AG20443 (cell line): ENCODE results near the gene ZFAND3.
A peak's percentile ranks its signal among the peaks of the same experiment; 100 is the strongest.
"Not testable (repeated sequence)": the region's sequence is repeated elsewhere in the genome, so short reads cannot be mapped to it uniquely, and the experiment has no call there.

Experiments
- DNase-seq: peaks from one replicate; pipeline ENCODE4 v3.0.0; 2012; ENCODE audit warnings: low spot score, mixed read lengths

The ZFAND3 gene

DNA sequence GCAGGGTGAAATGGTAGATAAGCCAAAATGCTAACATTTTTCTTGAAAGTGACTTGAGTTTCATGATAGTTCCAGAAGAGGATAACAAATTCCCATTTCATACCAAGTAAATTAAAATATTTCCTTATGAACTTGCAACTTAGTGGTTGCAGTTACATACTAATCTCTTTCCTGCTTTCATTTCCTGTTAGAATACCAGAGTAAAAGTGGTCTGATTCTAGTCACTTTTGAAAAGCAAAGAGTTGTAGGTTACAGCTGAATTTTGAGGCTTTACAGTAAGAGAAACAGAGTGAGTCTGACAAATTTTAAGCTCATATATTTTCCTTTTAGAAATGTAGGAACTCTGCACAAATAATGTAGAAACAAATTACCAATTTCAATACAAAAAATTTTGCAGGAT lies 117.4 kb downstream of the ZFAND3 start:
- DNase-seq = no peak

DNA sequence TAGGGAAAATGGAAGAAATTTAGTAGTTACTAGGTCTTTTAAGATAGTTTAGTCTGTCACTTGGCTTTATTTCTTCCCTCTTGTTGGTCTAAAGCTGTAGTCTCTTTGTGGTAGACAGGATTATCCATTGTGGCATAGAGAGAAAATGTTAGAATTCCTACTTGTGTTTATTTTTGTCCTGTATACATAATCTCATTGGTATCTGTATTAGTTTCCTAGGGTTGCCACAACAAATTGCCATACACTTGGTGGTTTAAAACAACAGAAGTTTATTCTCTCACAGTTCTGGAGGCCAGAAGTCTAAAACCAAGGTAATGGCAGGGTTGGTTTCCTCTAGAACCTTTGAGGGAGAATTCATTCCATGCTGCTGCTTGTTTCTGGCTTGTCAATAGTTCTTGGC lies 119.4 kb downstream of the ZFAND3 start:
- DNase-seq = no peak

GRCh38 chr6:37940074-37940847 lies 120.7 kb downstream of the ZFAND3 start:
- DNase-seq = no peak

DNA sequence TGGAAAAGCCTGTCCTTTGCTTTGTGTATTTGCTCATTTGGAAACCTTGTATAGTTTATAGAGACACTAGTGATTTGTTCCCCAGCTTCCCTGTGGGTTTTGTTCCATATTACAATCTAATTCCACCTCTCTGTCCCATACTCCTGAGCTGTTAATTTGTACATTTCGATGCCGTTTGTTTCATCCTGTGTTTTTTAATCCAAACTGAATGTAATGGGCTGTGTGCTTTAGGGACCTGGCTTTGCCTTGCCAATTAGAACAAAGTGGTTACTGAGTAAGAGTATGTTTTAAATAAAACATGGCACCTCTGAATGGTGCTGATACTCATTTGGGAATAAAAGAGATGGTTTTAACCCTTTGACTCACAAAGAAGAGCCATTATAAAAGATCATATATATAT lies 122.3 kb downstream of the ZFAND3 start:
- no peak for DNase-seq

DNA sequence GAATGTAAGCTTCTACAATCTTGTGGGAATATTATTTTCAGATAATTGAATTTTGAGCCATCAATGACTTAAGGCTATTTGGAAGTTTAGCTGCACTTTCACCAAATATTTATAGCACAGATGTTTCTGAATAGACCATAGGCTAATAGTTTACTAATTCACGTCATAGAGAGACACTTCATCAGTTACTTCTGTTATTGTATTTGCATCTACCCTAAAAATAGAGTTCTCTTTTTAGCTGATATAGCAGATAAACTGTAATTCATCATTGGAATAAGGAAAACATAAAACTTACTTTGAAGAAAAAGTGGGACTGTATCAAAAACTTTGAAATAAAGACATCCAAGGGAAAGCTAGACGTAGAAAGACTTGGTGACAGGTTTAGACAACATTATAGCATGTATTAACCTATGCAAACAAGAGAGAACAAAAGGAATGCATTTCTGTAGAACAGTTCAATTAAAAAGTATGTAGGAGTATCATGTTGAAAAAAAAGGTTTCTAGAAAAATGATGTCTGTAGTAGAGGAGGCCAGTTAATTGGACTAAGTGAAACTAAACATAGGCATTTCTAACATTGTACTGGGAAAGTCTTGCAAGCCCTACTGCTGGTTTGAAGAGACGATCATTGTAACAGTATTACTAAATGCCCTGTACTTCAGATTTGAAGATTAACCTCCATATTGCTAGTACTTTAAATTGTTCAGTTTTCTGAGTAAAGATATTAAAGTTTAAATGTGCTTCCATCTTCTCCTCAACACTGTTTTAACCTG lies 123.3 kb downstream of the ZFAND3 start:
- DNase-seq = no peak

DNA sequence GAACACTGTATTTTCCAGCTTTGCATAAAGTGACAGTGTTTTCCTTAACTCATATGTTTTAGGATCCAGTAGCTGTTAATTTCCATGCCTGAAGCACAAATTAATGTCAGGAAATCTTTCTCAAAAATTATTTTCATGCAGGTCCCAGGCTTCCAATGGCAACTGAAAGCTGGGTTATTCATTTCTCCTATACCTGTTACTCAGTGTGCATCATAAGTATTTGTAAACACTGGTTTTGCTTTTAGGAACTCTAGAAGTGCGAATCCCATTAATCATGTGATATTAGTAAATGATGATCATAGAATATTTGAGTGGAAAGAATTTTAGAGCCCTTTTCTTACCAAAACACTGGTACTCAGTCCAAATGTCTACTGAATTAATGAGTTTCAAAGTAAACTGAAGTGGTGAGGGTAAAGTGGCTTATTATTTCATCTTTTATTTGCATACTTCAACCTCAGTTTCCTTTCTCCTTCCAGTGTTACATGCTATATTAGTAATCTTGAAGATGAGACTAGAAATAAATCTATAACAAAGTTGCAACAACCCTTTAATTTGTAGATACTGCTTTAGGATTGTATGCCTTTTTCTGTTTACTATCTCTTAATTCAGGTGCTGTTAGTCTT lies 124.0 kb downstream of the ZFAND3 start:
- no peak for DNase-seq

GRCh38 chr6:37946057-37946456 lies 126.5 kb downstream of the ZFAND3 start:
- DNase-seq = no peak

DNA sequence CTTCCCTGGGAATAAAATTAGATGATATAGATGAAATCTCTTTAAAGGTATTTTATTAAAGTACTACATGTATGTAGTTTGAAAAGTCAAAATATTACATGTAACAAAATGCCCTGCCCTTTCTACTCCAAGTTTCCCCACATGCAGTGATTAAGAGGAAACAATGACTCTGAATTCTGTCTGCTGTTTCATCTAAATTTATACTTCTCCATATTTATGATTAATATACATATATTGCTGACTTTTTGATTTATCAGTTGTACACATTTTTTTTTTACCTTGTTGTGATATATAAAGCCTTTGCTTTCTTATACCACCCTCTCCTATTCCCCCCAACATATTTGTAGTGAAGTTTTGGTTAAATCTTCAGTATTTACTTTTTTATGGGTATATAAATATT lies 127.9 kb downstream of the ZFAND3 start:
- DNase-seq = no peak

DNA sequence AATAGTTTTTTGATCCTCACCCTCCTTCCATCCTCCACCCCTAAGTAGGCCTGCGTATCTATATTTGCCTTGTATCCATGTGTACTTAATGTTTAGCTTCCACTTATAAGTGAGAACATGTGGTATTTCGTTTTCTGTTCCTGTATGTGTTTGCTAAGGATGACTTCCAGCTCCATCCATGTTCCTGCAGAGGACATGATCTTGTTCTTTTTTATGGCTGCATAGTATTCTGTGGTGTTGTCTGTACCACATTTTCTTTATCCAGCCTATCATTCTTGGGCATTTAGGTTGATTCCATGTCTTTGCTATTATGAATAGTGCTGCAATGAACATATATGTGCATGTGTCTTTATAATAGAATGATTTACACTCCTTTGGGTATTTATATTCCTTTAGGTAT lies 129.1 kb downstream of the ZFAND3 start:
- not testable (repeated sequence) for DNase-seq

GRCh38 chr6:37952027-37952426 lies 132.5 kb downstream of the ZFAND3 start:
- no peak for DNase-seq

- DNase-seq = no peak
Observed at GRCh38 chr6:37954791-37955190, 135.3 kb downstream of the ZFAND3 start.

GRCh38 chr6:37956711-37957275 lies 137.3 kb downstream of the ZFAND3 start:
- no peak for DNase-seq

GRCh38 chr6:37959061-37959460 lies 139.5 kb downstream of the ZFAND3 start:
- DNase-seq = no peak

- DNase-seq = no peak
Observed at GRCh38 chr6:37960139-37960935, 140.8 kb downstream of the ZFAND3 start.

GRCh38 chr6:37962481-37963080 lies 143.1 kb downstream of the ZFAND3 start:
- DNase-seq = not testable (repeated sequence)

DNA sequence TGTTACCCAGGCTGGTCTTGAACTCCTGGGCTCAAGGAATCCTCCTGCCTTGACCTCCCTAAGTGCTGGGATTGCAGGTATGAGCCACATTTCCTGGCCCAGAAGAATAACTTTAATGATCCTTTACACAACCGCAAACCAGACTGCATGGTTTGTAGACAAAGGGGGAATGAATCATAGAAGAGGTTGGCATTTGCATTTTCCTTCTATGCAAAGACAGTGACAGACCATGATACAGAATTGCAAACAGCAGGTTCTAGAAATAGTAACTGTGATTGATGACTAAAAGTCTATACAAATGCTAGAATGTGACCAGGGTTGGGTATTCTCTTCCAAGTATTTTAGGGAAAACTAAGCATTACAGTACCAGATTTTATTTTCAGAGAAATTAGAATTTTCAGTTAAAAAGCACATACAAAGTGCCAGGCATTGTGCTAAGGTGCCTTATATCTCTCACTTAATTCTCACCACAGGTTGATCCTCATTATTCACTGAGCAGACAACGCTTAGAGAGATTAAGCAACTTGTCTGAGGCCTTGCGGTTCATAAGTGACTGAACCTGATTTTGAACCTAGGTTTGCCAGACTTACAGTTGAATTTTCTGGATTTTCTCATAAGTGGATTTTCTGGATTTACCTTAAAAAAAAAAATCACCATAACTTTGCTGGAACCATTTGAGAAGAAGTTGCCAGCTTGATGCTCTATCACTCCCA lies 146.6 kb downstream of the ZFAND3 start:
- DNase-seq = peak; percentile 10

DNA sequence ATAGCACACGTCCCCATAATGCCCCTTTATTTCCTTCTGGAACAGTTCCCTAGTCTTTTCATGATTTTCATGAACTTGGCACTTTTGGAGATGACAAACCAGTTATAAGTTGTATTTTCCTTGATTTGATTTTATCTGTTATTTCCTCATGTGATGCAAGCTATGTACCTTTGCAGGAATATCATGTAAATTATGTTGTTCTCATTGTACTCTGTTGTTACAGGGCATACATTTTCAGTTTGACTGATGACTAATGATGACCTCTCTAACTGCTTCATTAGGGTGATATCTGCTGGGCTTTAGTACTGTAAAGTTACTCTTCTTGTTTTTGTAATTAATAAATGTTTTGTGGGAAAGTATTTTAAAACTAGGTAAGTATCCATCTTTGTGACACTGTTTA lies 147.3 kb downstream of the ZFAND3 start:
- no peak for DNase-seq

- no peak for DNase-seq
Observed at GRCh38 chr6:37967651-37968050, 148.1 kb downstream of the ZFAND3 start.

- DNase-seq = no peak
Observed at GRCh38 chr6:37971266-37971665, 151.7 kb downstream of the ZFAND3 start.

DNA sequence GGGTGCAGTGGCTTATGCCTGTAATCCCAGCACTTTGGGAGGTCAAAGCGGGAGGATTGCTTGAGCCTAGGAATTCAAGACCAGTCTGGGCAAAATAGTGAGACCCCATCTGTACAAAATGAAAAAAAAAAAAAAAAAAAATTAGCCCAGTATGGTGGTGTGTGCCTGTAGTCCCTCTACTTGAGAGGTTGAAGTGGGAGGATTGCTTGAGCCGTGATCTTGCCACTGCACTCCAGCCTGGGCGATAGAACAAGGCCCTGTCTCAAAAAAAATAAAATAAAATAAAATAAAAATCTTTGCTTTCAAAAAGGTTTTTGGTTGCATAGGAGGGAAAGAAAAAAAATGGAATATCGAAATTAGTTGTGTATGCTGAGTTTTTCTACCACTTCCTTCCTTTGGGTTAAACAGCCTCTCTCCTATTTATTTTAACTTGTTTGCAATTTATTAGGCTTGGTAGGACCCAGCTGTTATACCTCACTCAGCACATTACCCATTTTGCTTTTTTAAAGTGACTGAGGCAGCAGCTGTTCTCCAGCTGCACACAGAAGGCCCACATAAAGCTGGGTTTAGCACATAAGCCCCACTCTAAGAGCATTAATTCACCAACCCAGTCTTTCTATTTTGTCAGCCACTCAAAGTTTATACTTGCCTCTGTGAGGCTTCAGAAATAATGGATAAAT lies 152.3 kb downstream of the ZFAND3 start:
- DNase-seq = no peak
